ENCODE measurements around the gene CD14. TPM values are rescaled to one million over a fixed set of nuclear protein-coding genes. Genes with fewer than 3 reads are reported as not detected.
"Not testable (repeated sequence)": the region's sequence is repeated elsewhere in the genome, so short reads cannot be mapped to it uniquely, and the experiment has no call there.

The CD14 gene
- total RNA-seq, 1 donor from 2014 or later: 26.2 TPM

DNA sequence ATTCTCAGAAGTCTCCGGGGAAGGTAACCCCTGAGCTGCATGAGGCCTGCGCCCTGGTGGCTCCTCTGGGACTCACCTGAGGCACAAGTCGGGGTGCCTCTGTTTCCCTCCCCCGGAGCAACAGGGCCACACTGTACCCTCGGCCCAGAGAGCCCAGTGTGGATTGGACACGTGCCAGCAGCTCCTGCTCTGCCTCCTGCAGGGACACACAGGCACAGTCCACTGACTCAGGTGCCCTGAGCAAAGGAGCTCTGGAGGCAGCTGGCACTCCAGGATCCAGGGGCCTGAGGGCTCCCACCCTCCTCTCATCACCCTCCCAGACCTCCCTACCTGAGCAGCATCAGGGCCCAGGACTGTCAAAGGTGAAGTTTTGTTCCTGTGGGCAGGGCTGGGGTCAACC, 38.8 kb downstream of the CD14 start:
- Histone ChIP-seq H3K9me3 (replicated peaks) (no peaks in the 10 kb centered on the region), H3K27me3 (ENCODE audit: low read depth) (no peaks in the 10 kb centered on the region), H3K36me3 (no peaks in the 10 kb centered on the region), H3K4me3 (no peak overlapping the region), H3K27ac (replicated peaks) (no peak overlapping the region), H3K4me1 (peaks cover 24% of the 10 kb centered on the region)
- DNase-seq: no peak
- intact Hi-C loops (cut with micrococcal nuclease): no loop called here
- no peak for TF ChIP-seq CTCF (IDR thresholded peaks at IDR 0.05; ENCODE audit: borderline replicate concordance)

GRCh38 chr5:140593070-140593469, 39.9 kb downstream of the CD14 start:
- Histone ChIP-seq H3K4me3 (peak overlapping the region; percentile 21), H3K4me1 (peaks cover 33% of the 10 kb centered on the region)
- H3K27ac ChIP-seq (replicated peaks); H3K36me3 ChIP-seq; DNase-seq; intact Hi-C loops (cut with micrococcal nuclease); H3K27me3 ChIP-seq (ENCODE audit: low read depth); H3K9me3 ChIP-seq (replicated peaks): not testable (repeated sequence)

DNA sequence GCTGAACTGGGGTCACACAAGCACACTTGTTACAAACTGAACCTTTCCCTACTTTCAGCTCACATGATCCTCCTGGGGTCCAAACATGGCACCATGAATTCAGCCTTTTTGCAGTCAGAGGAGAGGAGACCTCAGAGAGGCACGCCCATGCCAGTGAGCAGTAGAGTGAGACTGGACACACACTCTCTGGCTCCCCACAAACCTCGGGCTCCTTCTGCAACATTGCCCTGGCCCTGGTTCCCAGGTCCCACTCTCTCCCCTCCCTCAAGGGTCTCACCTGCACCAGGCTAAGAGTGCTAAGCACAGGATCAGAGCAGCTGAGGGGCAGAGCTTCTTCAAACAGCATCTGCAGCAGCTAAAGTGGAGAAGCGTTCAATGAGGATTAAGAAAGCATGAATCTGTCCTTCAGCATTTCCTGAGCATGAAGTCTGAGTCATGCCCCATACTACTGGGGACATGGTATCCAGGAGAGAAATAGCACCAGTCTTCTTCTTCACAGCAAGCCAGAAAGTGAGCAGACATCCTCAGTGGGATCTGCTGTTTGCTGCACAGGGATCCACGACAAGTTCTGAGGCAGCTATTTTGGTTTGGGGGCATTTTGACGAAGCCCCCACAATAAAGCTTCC, 41.1 kb downstream of the CD14 start:
- TF ChIP-seq CTCF (IDR thresholded peaks at IDR 0.05; ENCODE audit: borderline replicate concordance): no peak
- no peak for DNase-seq
- Histone ChIP-seq H3K9me3 (replicated peaks) (no peaks in the 10 kb centered on the region), H3K4me1 (peaks cover 33% of the 10 kb centered on the region), H3K4me3 (no peak overlapping the region), H3K27ac (replicated peaks) (peak overlapping the region; percentile 19), H3K27me3 (ENCODE audit: low read depth) (no peaks in the 10 kb centered on the region), H3K36me3 (no peaks in the 10 kb centered on the region)
- intact Hi-C loops (cut with micrococcal nuclease): no loop called here

GRCh38 chr5:140590861-140591260, 42.1 kb downstream of the CD14 start:
- no peak for DNase-seq
- H3K4me1 ChIP-seq: peaks cover 23% of the 10 kb centered on the region

DNA sequence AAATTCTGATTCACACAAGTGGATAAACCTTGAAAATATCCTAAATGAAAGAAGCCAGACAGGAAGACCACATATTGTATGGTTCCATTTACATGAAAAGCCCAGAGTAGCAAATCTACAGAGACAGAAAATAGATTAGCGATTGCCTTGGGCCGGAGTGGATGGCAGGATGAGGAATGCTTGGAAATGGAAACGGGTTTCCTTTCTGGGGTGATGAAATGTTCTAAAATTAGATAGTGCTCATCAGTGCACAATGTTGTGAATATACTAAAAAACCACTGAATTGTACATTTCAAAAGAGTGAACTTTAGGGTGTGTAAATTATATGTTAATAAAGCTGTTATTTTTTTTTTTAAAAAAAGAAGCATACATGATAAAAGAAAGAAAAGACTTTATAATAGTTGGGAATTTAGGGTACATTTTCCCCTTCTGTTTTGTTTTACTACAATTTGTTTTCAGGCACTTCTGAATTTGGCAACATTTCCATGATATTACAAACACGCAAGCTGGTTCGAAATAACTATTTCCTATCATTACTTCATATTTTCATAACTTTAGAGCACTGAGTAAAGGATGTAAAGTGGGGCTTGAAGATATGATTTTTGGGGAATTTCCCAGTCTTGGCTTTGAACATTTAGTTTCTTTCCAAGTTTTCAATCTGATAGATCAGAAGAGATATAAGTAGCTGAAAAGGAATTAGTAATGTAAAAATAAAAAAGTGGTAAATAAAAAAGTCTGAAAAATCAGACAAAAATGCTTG, 44.5 kb downstream of the CD14 start:
- H3K4me3 ChIP-seq: no peak overlapping the region
- no peaks in the 10 kb centered on the region for H3K36me3 ChIP-seq
- H3K27me3 ChIP-seq (ENCODE audit: low read depth): no peaks in the 10 kb centered on the region
- TF ChIP-seq CTCF (IDR thresholded peaks at IDR 0.05; ENCODE audit: borderline replicate concordance): no peak
- peak overlapping the region; percentile 52 for H3K27ac ChIP-seq (replicated peaks)
- intact Hi-C loops (cut with micrococcal nuclease): no loop called here
- DNase-seq: no peak
- peaks cover 2% of the 10 kb centered on the region for H3K9me3 ChIP-seq (replicated peaks)
- peaks cover 11% of the 10 kb centered on the region for H3K4me1 ChIP-seq

More at GRCh38 chr5:140590861-140591260, 42.1 kb downstream of the CD14 start:
- no peak for TF ChIP-seq CTCF (IDR thresholded peaks at IDR 0.05; ENCODE audit: borderline replicate concordance)
- Histone ChIP-seq H3K4me3 (no peak overlapping the region), H3K27me3 (ENCODE audit: low read depth) (no peaks in the 10 kb centered on the region), H3K36me3 (no peaks in the 10 kb centered on the region), H3K27ac (replicated peaks) (no peak overlapping the region), H3K9me3 (replicated peaks) (no peaks in the 10 kb centered on the region)
- intact Hi-C loops (cut with micrococcal nuclease): no loop called here

GRCh38 chr5:140587495-140587894, 45.5 kb downstream of the CD14 start:
- no peaks in the 10 kb centered on the region for H3K27me3 ChIP-seq (ENCODE audit: low read depth)
- H3K4me1 ChIP-seq: peaks cover 11% of the 10 kb centered on the region
- peaks cover 12% of the 10 kb centered on the region for H3K9me3 ChIP-seq (replicated peaks)
- no peaks in the 10 kb centered on the region for H3K36me3 ChIP-seq
- TF ChIP-seq CTCF (IDR thresholded peaks at IDR 0.05; ENCODE audit: borderline replicate concordance): no peak
- no peak overlapping the region for H3K27ac ChIP-seq (replicated peaks)
- H3K4me3 ChIP-seq: no peak overlapping the region
- DNase-seq: no peak
- intact Hi-C loops (cut with micrococcal nuclease): no loop called here

All from left ventricle myocardium inferior (tissue), 1 donor.